Neutrophil (primary cell): Measurements from ENCODE around the gene CACNA2D2.

ENCODE experiments used
- H3K27ac ChIP-seq: fragments of 200-600 bp; sonication (generic); 2 replicates; pipeline ENCODE4 v1.5.1; 2016; ENCODE audit warnings: mild to moderate bottlenecking, moderate library complexity
- H3K27me3 ChIP-seq: fragments of 200-600 bp; sonication (generic); 2 replicates; pipeline ENCODE4 v1.6.0; 2016; ENCODE audit warnings: mild to moderate bottlenecking
- H3K36me3 ChIP-seq: fragments of 200-600 bp; sonication (generic); 2 replicates; pipeline ENCODE4 v1.5.1; 2017
- H3K4me1 ChIP-seq, 2 experiments: fragments of 200-600 bp in 1 of 2; sonication (generic) in 1 of 2; 1 replicate in 1 of 2; 2 replicates in 1 of 2; pipeline versions ENCODE4 v1.5.1 to v1.6.1; 2013 to 2016; ENCODE audit warnings: low read depth in 1 of 2, low read length in 1 of 2, mild to moderate bottlenecking in 1 of 2, moderate library complexity in 1 of 2; ENCODE audit not compliant: control insufficient read depth in 1 of 2, insufficient read depth in 1 of 2
- H3K4me3 ChIP-seq, 2 experiments: fragments of 200-600 bp in 1 of 2; sonication (generic) in 1 of 2; 1 replicate in 1 of 2; 2 replicates in 1 of 2; pipeline ENCODE4 v1.5.1; 2013 to 2016; ENCODE audit warnings: low read depth in 1 of 2, low read length in 1 of 2, mild to moderate bottlenecking in 1 of 2, moderate library complexity in 1 of 2
- H3K9me3 ChIP-seq: fragments of 200-600 bp; sonication (generic); 2 replicates; pipeline ENCODE4 v1.5.1; 2016
- TF ChIP-seq, protein P1 (sequence below): fragments of 200-600 bp; sonication (generic); IDR thresholded peaks from 2 replicates; pipeline ENCODE4 v1.5.1; 2016; ENCODE audit warnings: antibody characterized with exemption

CACNA2D2 gene

GRCh38 chr3:50531201-50531600 lies 27.8 kb upstream of the CACNA2D2 start:
- H3K9me3 ChIP-seq: no peaks in the 10 kb centered on the region
- no peaks in the 10 kb centered on the region for H3K36me3 ChIP-seq
- TF ChIP-seq, protein P1, sequence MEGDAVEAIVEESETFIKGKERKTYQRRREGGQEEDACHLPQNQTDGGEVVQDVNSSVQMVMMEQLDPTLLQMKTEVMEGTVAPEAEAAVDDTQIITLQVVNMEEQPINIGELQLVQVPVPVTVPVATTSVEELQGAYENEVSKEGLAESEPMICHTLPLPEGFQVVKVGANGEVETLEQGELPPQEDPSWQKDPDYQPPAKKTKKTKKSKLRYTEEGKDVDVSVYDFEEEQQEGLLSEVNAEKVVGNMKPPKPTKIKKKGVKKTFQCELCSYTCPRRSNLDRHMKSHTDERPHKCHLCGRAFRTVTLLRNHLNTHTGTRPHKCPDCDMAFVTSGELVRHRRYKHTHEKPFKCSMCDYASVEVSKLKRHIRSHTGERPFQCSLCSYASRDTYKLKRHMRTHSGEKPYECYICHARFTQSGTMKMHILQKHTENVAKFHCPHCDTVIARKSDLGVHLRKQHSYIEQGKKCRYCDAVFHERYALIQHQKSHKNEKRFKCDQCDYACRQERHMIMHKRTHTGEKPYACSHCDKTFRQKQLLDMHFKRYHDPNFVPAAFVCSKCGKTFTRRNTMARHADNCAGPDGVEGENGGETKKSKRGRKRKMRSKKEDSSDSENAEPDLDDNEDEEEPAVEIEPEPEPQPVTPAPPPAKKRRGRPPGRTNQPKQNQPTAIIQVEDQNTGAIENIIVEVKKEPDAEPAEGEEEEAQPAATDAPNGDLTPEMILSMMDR: no peak
- no peak overlapping the region for H3K27ac ChIP-seq
- peaks cover 52% of the 10 kb centered on the region for H3K27me3 ChIP-seq
- H3K4me3 ChIP-seq: no peak overlapping the region
- H3K4me1 ChIP-seq: no peaks in the 10 kb centered on the region

- Histone ChIP-seq H3K27ac (no peak overlapping the region), H3K4me3 (no peak overlapping the region), H3K4me1 (no peaks in the 10 kb centered on the region), H3K36me3 (no peaks in the 10 kb centered on the region), H3K27me3 (peaks cover 52% of the 10 kb centered on the region), H3K9me3 (no peaks in the 10 kb centered on the region)
- TF ChIP-seq, protein P1: no peak
Observed at GRCh38 chr3:50530001-50530970, 26.9 kb upstream of the CACNA2D2 start.

DNA sequence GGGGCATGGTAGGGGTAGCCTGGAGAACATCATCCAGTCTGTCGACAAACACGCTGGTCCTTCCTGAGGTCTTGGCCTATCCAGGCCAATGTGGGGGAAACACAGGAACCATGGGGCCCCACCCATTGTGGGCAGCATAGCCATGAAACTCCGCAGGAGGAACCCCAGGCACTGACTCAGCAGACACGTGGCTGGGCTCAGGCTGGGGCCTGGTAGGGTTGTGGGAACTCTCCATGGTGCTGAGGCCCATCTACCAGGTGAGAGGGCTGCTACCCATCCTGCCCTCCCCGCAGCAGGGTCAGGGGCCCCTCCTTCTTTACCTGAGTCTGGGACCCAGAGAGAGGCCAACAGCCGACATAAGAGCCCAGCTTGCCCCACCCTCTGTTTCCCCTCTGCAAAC lies 22.6 kb upstream of the CACNA2D2 start:
- no peak overlapping the region for H3K27ac ChIP-seq
- H3K4me1 ChIP-seq: no peaks in the 10 kb centered on the region
- no peaks in the 10 kb centered on the region for H3K36me3 ChIP-seq

GRCh38 chr3:50525191-50525910 lies 21.9 kb upstream of the CACNA2D2 start:
- Histone ChIP-seq H3K27me3 (peaks cover 36% of the 10 kb centered on the region), H3K4me3 (no peak overlapping the region), H3K4me1 (no peaks in the 10 kb centered on the region), H3K36me3 (no peaks in the 10 kb centered on the region), H3K27ac (no peak overlapping the region), H3K9me3 (no peaks in the 10 kb centered on the region)
- TF ChIP-seq, protein P1: no peak

More for the DNA sequence above, 22.6 kb upstream of the CACNA2D2 start:
- Histone ChIP-seq H3K27me3 (peaks cover 39% of the 10 kb centered on the region), H3K9me3 (no peaks in the 10 kb centered on the region), H3K4me3 (no peak overlapping the region)
- TF ChIP-seq, protein P1: no peak

- no peaks in the 10 kb centered on the region for H3K4me1 ChIP-seq
- H3K36me3 ChIP-seq: no peaks in the 10 kb centered on the region
- H3K9me3 ChIP-seq: no peaks in the 10 kb centered on the region
- TF ChIP-seq, protein P1: no peak
- H3K4me3 ChIP-seq: no peak overlapping the region
- H3K27ac ChIP-seq: no peak overlapping the region
- H3K27me3 ChIP-seq: peaks cover 30% of the 10 kb centered on the region
Observed at GRCh38 chr3:50524746-50525145, 21.3 kb upstream of the CACNA2D2 start.
